OCI-LY1 (cell line): ENCODE measurements around the gene HOXD8.

Experiments
- H2AFZ ChIP-seq: fragments of 200-600 bp; sonication (generic), shearing (Covaris generic); 2 replicates; pipeline ENCODE4 v1.6.0; 2014; ENCODE audit warnings: antibody characterized with exemption, mild to moderate bottlenecking, low read length
- H3F3A ChIP-seq: fragments of 200-600 bp; sonication (generic), shearing (Covaris generic); 2 replicates; pipeline ENCODE4 v1.6.0; 2014; ENCODE audit warnings: mild to moderate bottlenecking, antibody characterized with exemption, low read length, moderate library complexity; ENCODE audit not compliant: insufficient read depth
- H3K27ac ChIP-seq: fragments of 200-600 bp; sonication (generic); 2 replicates; pipeline ENCODE4 v1.5.1; 2014; ENCODE audit warnings: low read length, mixed run types, mild to moderate bottlenecking, low read depth; ENCODE audit not compliant: poor library complexity, severe bottlenecking
- H3K27me3 ChIP-seq: fragments of 200-600 bp; sonication (generic); 2 replicates; pipeline ENCODE4 v1.6.0; 2014; ENCODE audit warnings: antibody characterized with exemption, mild to moderate bottlenecking, low read length, moderate library complexity; ENCODE audit not compliant: insufficient read depth
- H3K36me3 ChIP-seq: fragments of 200-600 bp; sonication (generic); 2 replicates; pipeline ENCODE4 v1.6.1; 2014; ENCODE audit warnings: mild to moderate bottlenecking, antibody characterized with exemption, low read length, moderate library complexity, mixed read lengths; ENCODE audit not compliant: insufficient read depth
- H3K4me1 ChIP-seq: fragments of 200-600 bp; sonication (generic); 2 replicates; pipeline ENCODE4 v1.5.1; 2014; ENCODE audit warnings: mild to moderate bottlenecking, low read length, moderate library complexity; ENCODE audit not compliant: insufficient read depth, severe bottlenecking
- H3K4me2 ChIP-seq: fragments of 200-600 bp; sonication (generic), shearing (Covaris generic); 2 replicates; pipeline ENCODE4 v1.6.1; 2014; ENCODE audit warnings: low read length
- H3K4me3 ChIP-seq: fragments of 200-600 bp; sonication (generic); 2 replicates; pipeline ENCODE4 v1.5.1; 2014; ENCODE audit warnings: low read length, low read depth, mild to moderate bottlenecking, mixed read lengths; ENCODE audit not compliant: poor library complexity, severe bottlenecking
- H3K79me2 ChIP-seq: fragments of 200-600 bp; shearing (Covaris generic); 2 replicates; pipeline ENCODE4 v1.6.1; 2016; ENCODE audit warnings: mixed run types, low read length, mixed read lengths; ENCODE audit not compliant: insufficient read depth
- H3K9ac ChIP-seq: fragments of 200-600 bp; sonication (generic), shearing (Covaris generic); 2 replicates; pipeline ENCODE4 v1.6.1; 2014; ENCODE audit warnings: mild to moderate bottlenecking, low read length, mixed read lengths
- H3K9me2 ChIP-seq: fragments of 200-600 bp; sonication (generic), shearing (Covaris generic); 2 replicates; pipeline ENCODE4 v1.6.1; 2014; ENCODE audit warnings: low read depth, mild to moderate bottlenecking, low read length, mixed read lengths
- H3K9me3 ChIP-seq: fragments of 200-600 bp; shearing (Covaris generic); 2 replicates; pipeline ENCODE4 v1.6.1; 2014; ENCODE audit warnings: low read length, mixed read lengths
- H4K20me1 ChIP-seq: fragments of 200-600 bp; sonication (generic), shearing (Covaris generic); 2 replicates; pipeline ENCODE4 v1.6.0; 2016; ENCODE audit warnings: mild to moderate bottlenecking, low read length; ENCODE audit not compliant: insufficient read depth
- CTCF ChIP-seq: fragments of 200-600 bp; sonication (generic), shearing (Covaris generic); IDR thresholded peaks from 2 replicates; pipeline ENCODE4 v1.5.1; 2017; ENCODE audit warnings: mild to moderate bottlenecking, antibody characterized with exemption, low read length, moderate library complexity, mixed read lengths
- EZH2 ChIP-seq: fragments of 200-600 bp; sonication (generic), shearing (Covaris generic); IDR thresholded peaks from 2 replicates; pipeline ENCODE4 v1.8.0; 2017; ENCODE audit warnings: borderline replicate concordance, mixed run types, mild to moderate bottlenecking, antibody characterized with exemption, low read length, moderate library complexity, mixed read lengths

The HOXD8 gene

GRCh38 chr2:176117162-176117822 lies 12.2 kb upstream of the HOXD8 start:
- TF ChIP-seq EZH2 (no peak), CTCF (no peak)
- Histone ChIP-seq H3K27me3 (no peaks in the 10 kb centered on the region), H3K79me2 (no peaks in the 10 kb centered on the region)

DNA sequence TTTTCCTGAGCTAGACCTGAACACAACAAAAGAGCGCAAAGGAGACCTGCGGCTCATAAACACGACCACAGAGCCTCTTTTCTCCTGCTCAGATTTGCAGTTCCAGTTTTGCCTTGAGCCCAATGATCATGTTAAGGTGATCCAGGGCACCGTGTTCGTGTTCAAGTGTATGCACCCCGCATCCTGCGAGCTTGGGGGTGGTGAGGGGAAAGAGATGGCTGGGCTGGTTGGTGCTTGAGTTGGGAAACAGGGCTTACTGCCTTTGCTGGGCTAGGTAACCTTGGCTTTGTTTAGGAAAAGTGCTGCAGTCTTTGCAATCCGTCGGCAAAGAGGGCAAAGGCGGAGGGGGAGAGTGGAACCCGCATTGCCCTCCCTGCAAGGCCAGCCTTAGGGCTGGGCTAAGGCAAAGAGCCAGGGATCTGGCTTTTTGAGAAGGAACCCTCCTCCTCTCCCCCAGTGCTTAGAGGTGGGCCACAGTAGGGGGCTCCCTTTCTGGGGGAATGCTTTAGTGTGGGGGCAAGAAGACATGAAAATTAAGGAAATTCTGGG lies 11.6 kb upstream of the HOXD8 start:
- H2AFZ ChIP-seq = no peak overlapping the region

More at GRCh38 chr2:176117162-176117822, 12.2 kb upstream of the HOXD8 start:
- no peaks in the 10 kb centered on the region for H3F3A ChIP-seq
- no peak overlapping the region for H2AFZ ChIP-seq
- H3K9ac ChIP-seq = no peak overlapping the region
- H3K4me1 ChIP-seq = no peaks in the 10 kb centered on the region
- no peak overlapping the region for H3K4me2 ChIP-seq
- H3K9me3 ChIP-seq = no peaks in the 10 kb centered on the region
- no peak overlapping the region for H3K4me3 ChIP-seq
- H3K9me2 ChIP-seq = no peaks in the 10 kb centered on the region
- no peak overlapping the region for H3K27ac ChIP-seq
- H3K36me3 ChIP-seq = no peaks in the 10 kb centered on the region
- no peaks in the 10 kb centered on the region for H4K20me1 ChIP-seq

GRCh38 chr2:176118601-176119339 lies 10.7 kb upstream of the HOXD8 start:
- H3K27ac ChIP-seq = no peak overlapping the region
- H3K4me2 ChIP-seq = no peak overlapping the region
- H3K36me3 ChIP-seq = no peaks in the 10 kb centered on the region
- no peak overlapping the region for H3K9ac ChIP-seq
- no peaks in the 10 kb centered on the region for H3F3A ChIP-seq
- H3K9me2 ChIP-seq = no peaks in the 10 kb centered on the region
- H4K20me1 ChIP-seq = no peaks in the 10 kb centered on the region
- no peaks in the 10 kb centered on the region for H3K79me2 ChIP-seq
- no peak overlapping the region for H2AFZ ChIP-seq
- H3K4me3 ChIP-seq = no peak overlapping the region
- no peaks in the 10 kb centered on the region for H3K4me1 ChIP-seq
- H3K9me3 ChIP-seq = no peaks in the 10 kb centered on the region
- TF ChIP-seq CTCF (peak; percentile 72), EZH2 (no peak)
- no peaks in the 10 kb centered on the region for H3K27me3 ChIP-seq

More for the DNA sequence above, 11.6 kb upstream of the HOXD8 start:
- H3K4me3 ChIP-seq = no peak overlapping the region
- H3K27ac ChIP-seq = no peak overlapping the region
- no peak overlapping the region for H3K4me2 ChIP-seq
- H3K36me3 ChIP-seq = no peaks in the 10 kb centered on the region
- no peaks in the 10 kb centered on the region for H3K79me2 ChIP-seq
- no peaks in the 10 kb centered on the region for H3K9me2 ChIP-seq
- H3K9ac ChIP-seq = no peak overlapping the region
- H3K9me3 ChIP-seq = no peaks in the 10 kb centered on the region
- no peaks in the 10 kb centered on the region for H3K27me3 ChIP-seq
- no peaks in the 10 kb centered on the region for H3F3A ChIP-seq
- H4K20me1 ChIP-seq = no peaks in the 10 kb centered on the region
- no peak for TF ChIP-seq CTCF
- H3K4me1 ChIP-seq = no peaks in the 10 kb centered on the region
